Mesothelial cell of epicardium (in vitro differentiated cells): ENCODE measurements around the gene RBM4. TPM values are rescaled to one million over a fixed set of nuclear protein-coding genes. Genes with fewer than 3 reads are reported as not detected.

Experiments
- DNase-seq, 2 experiments: peaks; one replicate each; pipeline ENCODE4 v3.0.0; 2021; ENCODE audit warnings: low spot score in 2 of 2; ENCODE audit not compliant: unreplicated experiment in 2 of 2
- H3K27ac Mint-ChIP-seq: 2 replicates; pipeline ENCODE4 v1.8.0; 2021; ENCODE audit warnings: mixed read lengths
- H3K27me3 Mint-ChIP-seq: 2 replicates; pipeline ENCODE4 v1.8.0; 2021; ENCODE audit warnings: low read depth, mixed read lengths
- H3K36me3 Mint-ChIP-seq: 2 replicates; pipeline ENCODE4 v1.8.0; 2021; ENCODE audit warnings: mixed read lengths
- H3K4me1 Mint-ChIP-seq: 2 replicates; pipeline ENCODE4 v1.8.0; 2021; ENCODE audit warnings: mixed read lengths
- H3K4me3 Mint-ChIP-seq: 2 replicates; pipeline ENCODE4 v1.8.0; 2021; ENCODE audit warnings: mild to moderate bottlenecking, moderate library complexity, mixed read lengths
- H3K9me3 Mint-ChIP-seq: 2 replicates; pipeline ENCODE4 v1.8.0; 2021; ENCODE audit warnings: mixed read lengths
- total RNA-seq: library from RNA; stranded (reverse); gene quantifications from 3 replicates; pipeline ENCODE4 v1.2.1, GENCODE V29; 2021
- TF ChIP-seq, protein P1 (sequence below): fragments of 200-600 bp; sonication (generic); IDR thresholded peaks from one replicate; pipeline ENCODE4 v1.5.0; 2021; ENCODE audit warnings: antibody characterized with exemption; ENCODE audit not compliant: unreplicated experiment

The RBM4 gene
- total RNA-seq, 1 donor from 2014 or later, result 240 TPM

DNA sequence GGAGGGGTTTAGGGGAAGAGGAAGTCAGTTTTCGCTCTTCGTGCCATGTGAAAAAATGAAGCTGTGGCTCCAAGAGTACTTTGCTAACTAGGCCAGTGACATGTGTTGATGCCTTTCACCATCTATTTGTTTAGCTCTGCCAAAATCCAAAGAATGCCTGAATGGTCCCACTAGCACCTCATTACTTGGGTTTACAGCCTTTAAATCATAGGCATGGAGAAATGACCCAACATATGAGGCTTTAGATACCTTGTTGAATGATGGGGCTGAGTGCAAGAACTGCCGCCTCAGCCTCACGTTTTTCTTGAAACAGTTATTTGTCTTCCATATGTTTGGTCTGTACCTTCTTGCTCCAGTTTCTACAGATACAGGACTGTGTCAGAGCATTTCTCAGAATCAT lies 8.3 kb downstream of the RBM4 start:
- H3K27ac Mint-ChIP-seq, result no peak overlapping the region
- peaks cover 68% of the 10 kb centered on the region for H3K36me3 Mint-ChIP-seq
- TF ChIP-seq, protein P1, sequence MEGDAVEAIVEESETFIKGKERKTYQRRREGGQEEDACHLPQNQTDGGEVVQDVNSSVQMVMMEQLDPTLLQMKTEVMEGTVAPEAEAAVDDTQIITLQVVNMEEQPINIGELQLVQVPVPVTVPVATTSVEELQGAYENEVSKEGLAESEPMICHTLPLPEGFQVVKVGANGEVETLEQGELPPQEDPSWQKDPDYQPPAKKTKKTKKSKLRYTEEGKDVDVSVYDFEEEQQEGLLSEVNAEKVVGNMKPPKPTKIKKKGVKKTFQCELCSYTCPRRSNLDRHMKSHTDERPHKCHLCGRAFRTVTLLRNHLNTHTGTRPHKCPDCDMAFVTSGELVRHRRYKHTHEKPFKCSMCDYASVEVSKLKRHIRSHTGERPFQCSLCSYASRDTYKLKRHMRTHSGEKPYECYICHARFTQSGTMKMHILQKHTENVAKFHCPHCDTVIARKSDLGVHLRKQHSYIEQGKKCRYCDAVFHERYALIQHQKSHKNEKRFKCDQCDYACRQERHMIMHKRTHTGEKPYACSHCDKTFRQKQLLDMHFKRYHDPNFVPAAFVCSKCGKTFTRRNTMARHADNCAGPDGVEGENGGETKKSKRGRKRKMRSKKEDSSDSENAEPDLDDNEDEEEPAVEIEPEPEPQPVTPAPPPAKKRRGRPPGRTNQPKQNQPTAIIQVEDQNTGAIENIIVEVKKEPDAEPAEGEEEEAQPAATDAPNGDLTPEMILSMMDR, result no peak
- no peak overlapping the region for H3K4me3 Mint-ChIP-seq
- peaks cover 46% of the 10 kb centered on the region for H3K4me1 Mint-ChIP-seq
- no peaks in the 10 kb centered on the region for H3K9me3 Mint-ChIP-seq
- DNase-seq, result no peak
- H3K27me3 Mint-ChIP-seq, result no peaks in the 10 kb centered on the region

DNA sequence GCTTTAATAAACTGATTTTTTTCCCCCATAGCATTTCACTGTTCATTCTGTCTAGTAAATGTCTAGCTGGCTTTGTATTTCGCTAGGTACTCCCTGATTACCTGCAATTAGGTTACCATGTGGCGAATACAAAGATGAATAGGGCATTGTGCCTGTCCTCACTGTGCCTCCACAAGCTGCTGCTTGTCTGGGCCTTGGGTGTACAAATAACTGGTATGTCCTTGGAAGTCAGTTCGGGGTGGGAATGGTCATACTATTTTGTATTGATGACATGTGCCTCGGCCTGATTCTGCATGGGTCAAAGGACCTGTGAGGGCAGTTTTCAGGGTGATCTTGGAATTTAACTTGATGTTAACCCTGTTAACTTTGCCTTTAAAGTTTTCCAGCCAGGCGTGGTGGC lies 11.4 kb downstream of the RBM4 start:
- H3K27me3 Mint-ChIP-seq, result no peaks in the 10 kb centered on the region
- H3K4me3 Mint-ChIP-seq, result no peak overlapping the region
- TF ChIP-seq, protein P1, result no peak
- no peaks in the 10 kb centered on the region for H3K9me3 Mint-ChIP-seq
- H3K27ac Mint-ChIP-seq, result no peak overlapping the region
- H3K36me3 Mint-ChIP-seq, result peaks cover 58% of the 10 kb centered on the region
- DNase-seq, result no peak
- peaks cover 15% of the 10 kb centered on the region for H3K4me1 Mint-ChIP-seq

DNA sequence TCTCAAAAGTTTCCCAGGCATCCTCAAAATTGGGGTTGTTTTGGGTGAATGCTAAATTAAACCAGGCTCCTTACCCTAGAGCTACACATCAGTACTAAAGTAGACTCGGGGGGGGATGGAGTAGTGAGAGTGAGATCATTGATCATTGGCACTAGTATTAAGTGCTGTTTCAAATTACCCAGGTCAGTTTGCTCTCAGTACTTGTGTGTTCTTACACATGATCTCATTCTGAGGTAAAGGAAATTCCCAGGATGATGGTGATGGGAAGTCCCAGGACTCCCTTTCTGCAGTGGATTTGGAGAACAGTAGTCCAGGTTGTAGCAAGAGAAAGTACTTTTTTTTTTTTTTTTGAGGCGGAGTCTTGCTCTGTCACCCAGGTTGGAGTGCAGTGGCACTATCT lies 12.5 kb downstream of the RBM4 start:
- Mint-ChIP-seq H3K27me3 (no peaks in the 10 kb centered on the region), H3K36me3 (peaks cover 56% of the 10 kb centered on the region), H3K4me3 (no peak overlapping the region), H3K27ac (no peak overlapping the region), H3K4me1 (peaks cover 4% of the 10 kb centered on the region), H3K9me3 (no peaks in the 10 kb centered on the region)
- TF ChIP-seq, protein P1, result no peak
- DNase-seq, result no peak

DNA sequence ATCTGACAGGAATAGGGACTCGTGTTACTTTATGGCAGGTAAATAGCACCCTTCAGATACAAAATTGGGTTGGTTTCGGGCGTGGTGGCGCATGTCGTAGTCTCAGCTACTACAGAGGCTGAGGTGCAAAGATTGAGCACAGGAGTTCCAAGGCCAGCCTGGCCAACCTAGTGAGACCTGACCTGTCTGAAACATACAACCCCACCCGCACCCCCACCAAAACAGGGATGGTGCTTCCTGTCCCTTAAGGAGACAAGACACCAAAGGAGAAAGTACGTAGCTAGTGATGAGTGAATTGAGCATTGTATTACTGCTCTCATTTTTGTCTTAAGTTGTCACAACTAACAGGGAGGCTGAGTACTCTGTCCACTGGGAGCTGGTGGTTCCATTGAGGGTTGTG lies 14.1 kb downstream of the RBM4 start:
- Mint-ChIP-seq H3K27ac (no peak overlapping the region), H3K4me1 (no peaks in the 10 kb centered on the region), H3K4me3 (no peak overlapping the region), H3K9me3 (no peaks in the 10 kb centered on the region), H3K36me3 (peaks cover 40% of the 10 kb centered on the region), H3K27me3 (no peaks in the 10 kb centered on the region)
- DNase-seq, result no peak
- TF ChIP-seq, protein P1, result no peak

DNA sequence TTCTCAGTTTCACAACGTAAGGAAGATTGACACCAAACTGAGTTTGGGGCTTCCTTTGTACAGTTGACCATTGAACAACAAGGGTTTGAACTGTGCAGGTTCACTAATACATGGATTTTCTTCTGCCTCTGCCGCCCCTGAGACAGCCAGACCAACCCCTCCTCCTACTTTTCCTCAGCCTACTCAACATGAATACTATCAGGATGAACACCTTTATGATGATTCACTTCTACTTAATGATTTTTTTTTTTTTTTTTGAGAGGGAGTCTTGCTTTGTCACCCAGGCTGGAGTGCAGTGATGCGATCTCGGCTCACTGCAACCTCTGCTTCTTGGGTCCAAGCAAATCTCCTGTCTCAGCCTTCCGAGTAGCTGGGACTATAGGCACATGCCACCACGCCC lies 14.6 kb downstream of the RBM4 start:
- H3K4me3 Mint-ChIP-seq, result no peak overlapping the region
- no peaks in the 10 kb centered on the region for H3K4me1 Mint-ChIP-seq
- peaks cover 40% of the 10 kb centered on the region for H3K36me3 Mint-ChIP-seq
- no peak overlapping the region for H3K27ac Mint-ChIP-seq
- TF ChIP-seq, protein P1, result no peak
- H3K9me3 Mint-ChIP-seq, result no peaks in the 10 kb centered on the region
- DNase-seq, result no peak
- no peaks in the 10 kb centered on the region for H3K27me3 Mint-ChIP-seq

DNA sequence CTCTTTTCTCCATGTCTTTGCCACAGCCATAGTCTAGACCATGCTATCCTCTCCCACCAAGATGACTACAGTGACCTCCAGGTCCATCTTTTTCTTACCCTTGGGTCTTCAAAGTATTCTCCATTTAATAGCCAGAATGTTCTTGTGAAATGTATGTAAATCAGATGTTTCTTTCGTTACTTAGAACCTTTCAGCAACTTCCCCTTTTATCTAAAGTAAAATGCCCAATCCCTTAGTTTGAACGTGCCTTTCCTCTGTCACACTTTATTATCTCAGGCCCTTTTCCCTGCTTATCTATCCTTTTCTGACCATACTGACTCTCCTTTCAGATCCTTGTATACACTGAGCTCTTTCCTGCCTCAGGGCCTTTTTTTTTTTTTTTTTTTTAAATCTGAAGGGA lies 21.3 kb downstream of the RBM4 start:
- TF ChIP-seq, protein P1, result no peak
- DNase-seq, result no peak
- Mint-ChIP-seq H3K4me3 (no peak overlapping the region), H3K27ac (peak overlapping the region; percentile 7), H3K36me3 (peaks cover 21% of the 10 kb centered on the region), H3K4me1 (no peaks in the 10 kb centered on the region), H3K9me3 (no peaks in the 10 kb centered on the region), H3K27me3 (no peaks in the 10 kb centered on the region)
